ENCODE results near the gene BUB1B.
"Not testable (repeated sequence)": the region's sequence is repeated elsewhere in the genome, so short reads cannot be mapped to it uniquely, and the experiment has no call there.

Gene BUB1B

GRCh38 chr15:40135846-40136450 lies 24.9 kb upstream of the BUB1B start:
- DNase-seq (ENCODE audit: extremely low read depth in 1 of 2, low read depth in 1 of 2): not testable (repeated sequence)

GRCh38 chr15:40136470-40137302 lies 24.2 kb upstream of the BUB1B start:
- DNase-seq (ENCODE audit: extremely low read depth in 1 of 2, low read depth in 1 of 2): no peak

- no peak for DNase-seq (ENCODE audit: extremely low read depth in 1 of 2, low read depth in 1 of 2)
Observed at GRCh38 chr15:40137303-40138200, 23.3 kb upstream of the BUB1B start.

- not testable (repeated sequence) for DNase-seq (ENCODE audit: extremely low read depth in 1 of 2, low read depth in 1 of 2)
Observed at GRCh38 chr15:40138201-40138570, 22.7 kb upstream of the BUB1B start.

GRCh38 chr15:40142428-40142827 lies 18.4 kb upstream of the BUB1B start:
- no peak for DNase-seq (ENCODE audit: extremely low read depth in 1 of 2, low read depth in 1 of 2)

- DNase-seq (ENCODE audit: extremely low read depth in 1 of 2, low read depth in 1 of 2): no peak
Observed at GRCh38 chr15:40146037-40146436, 14.8 kb upstream of the BUB1B start.

GRCh38 chr15:40149339-40149738 lies 11.5 kb upstream of the BUB1B start:
- DNase-seq (ENCODE audit: extremely low read depth in 1 of 2, low read depth in 1 of 2): no peak

- no peak for DNase-seq (ENCODE audit: extremely low read depth in 1 of 2, low read depth in 1 of 2)
Observed at GRCh38 chr15:40150163-40150925, 10.5 kb upstream of the BUB1B start.

GRCh38 chr15:40151499-40151898 lies 9.4 kb upstream of the BUB1B start:
- no peak for DNase-seq (ENCODE audit: extremely low read depth in 1 of 2, low read depth in 1 of 2)

- DNase-seq (ENCODE audit: extremely low read depth in 1 of 2, low read depth in 1 of 2): no peak
Observed at GRCh38 chr15:40151991-40152390, 8.9 kb upstream of the BUB1B start.

- not testable (repeated sequence) for DNase-seq (ENCODE audit: extremely low read depth in 1 of 2, low read depth in 1 of 2)
Observed at GRCh38 chr15:40154821-40155220, 6.0 kb upstream of the BUB1B start.

- DNase-seq (ENCODE audit: extremely low read depth in 1 of 2, low read depth in 1 of 2): no peak
Observed at GRCh38 chr15:40155270-40155910, 5.5 kb upstream of the BUB1B start.

- no peak for DNase-seq (ENCODE audit: extremely low read depth in 1 of 2, low read depth in 1 of 2)
Observed at GRCh38 chr15:40157778-40158447, 3.0 kb upstream of the BUB1B start.

- no peak for DNase-seq (ENCODE audit: extremely low read depth in 1 of 2, low read depth in 1 of 2)
Observed at GRCh38 chr15:40160021-40160420, 848 bp upstream of the BUB1B start.

- no peak for DNase-seq (ENCODE audit: extremely low read depth in 1 of 2, low read depth in 1 of 2)
Observed at GRCh38 chr15:40161693-40162391, 973 bp downstream of the BUB1B start.

- no peak for DNase-seq (ENCODE audit: extremely low read depth in 1 of 2, low read depth in 1 of 2)
Observed at GRCh38 chr15:40162552-40162951, 1.7 kb downstream of the BUB1B start.

- DNase-seq (ENCODE audit: extremely low read depth in 1 of 2, low read depth in 1 of 2): no peak
Observed at GRCh38 chr15:40163657-40164416, 3.0 kb downstream of the BUB1B start.

- DNase-seq (ENCODE audit: extremely low read depth in 1 of 2, low read depth in 1 of 2): not testable (repeated sequence)
Observed at GRCh38 chr15:40167374-40167773, 6.5 kb downstream of the BUB1B start.

All from stimulated activated CD8-positive, alpha-beta memory T cell treated with anti-CD3 and anti-CD28 coated beads, Interleukin-7, amount 100 ng/mL, for 48 hours (primary cell).